H1 (cell line): Measurements from ENCODE around the gene CFAP65. TPM values are rescaled to one million over a fixed set of nuclear protein-coding genes. Genes with fewer than 3 reads are reported as not detected.

Experiments used
- CTCF ChIA-PET: fragments of 300-600 bp; sonication (Branson Sonifier 250); formaldehyde crosslinking; loops from one replicate; lab custom pipeline; 2021; ENCODE audit not compliant: partially characterized antibody; lab: Charles Lee
- POLR2A ChIA-PET: fragments of 300-600 bp; sonication (Branson Sonifier 250); formaldehyde crosslinking; loops from one replicate; lab custom pipeline; 2021; ENCODE audit warnings: inconsistent platforms; ENCODE audit not compliant: partially characterized antibody; lab: Charles Lee
- DNase-seq, 2 experiments: peaks; one replicate each; pipeline versions ENCODE4 v3.0.0 to v3.0.0-alpha.2; 2010 to 2022; ENCODE audit warnings: low spot score in 2 of 2, low read depth in 1 of 2, mixed read lengths in 1 of 2
- FAIRE-seq: peaks from 2 replicates; lab custom pipeline; 2011; peaks lifted over from hg19 to GRCh38; lab: Jason Lieb, UNC
- H2AFZ ChIP-seq: 2 replicates; pipeline ENCODE4 v1.8.1; 2012; ENCODE audit warnings: low read length, inconsistent platforms
- H2AK5ac ChIP-seq: 2 replicates; pipeline ENCODE4 v1.6.1; 2013; ENCODE audit warnings: low read depth, low read length
- H2BK120ac ChIP-seq: replicated peaks from 2 replicates; pipeline ENCODE3; 2013; ENCODE audit warnings: low read depth, low read length, inconsistent platforms
- H2BK12ac ChIP-seq: 2 replicates; pipeline ENCODE4 v1.6.1; 2013; ENCODE audit warnings: low read depth, low read length
- H2BK15ac ChIP-seq: 2 replicates; pipeline ENCODE4 v1.6.1; 2013; ENCODE audit warnings: low read length
- H2BK20ac ChIP-seq: 2 replicates; pipeline ENCODE4 v1.6.1; 2013; ENCODE audit warnings: low read length
- H2BK5ac ChIP-seq: 2 replicates; pipeline ENCODE4 v1.6.1; 2013; ENCODE audit warnings: low read depth, low read length
- H3K14ac ChIP-seq: 2 replicates; pipeline ENCODE4 v1.6.1; 2013; ENCODE audit warnings: inconsistent platforms; ENCODE audit not compliant: insufficient read length
- H3K18ac ChIP-seq: 2 replicates; pipeline ENCODE4 v1.6.1; 2013; ENCODE audit warnings: low read length; ENCODE audit errors: extremely low read depth
- H3K23ac ChIP-seq: 2 replicates; pipeline ENCODE4 v1.6.1; 2013; ENCODE audit warnings: inconsistent platforms; ENCODE audit not compliant: insufficient read length
- H3K23me2 ChIP-seq: 2 replicates; pipeline ENCODE4 v1.6.1; 2013; ENCODE audit warnings: low read depth, low read length
- H3K27ac ChIP-seq: 2 replicates; pipeline ENCODE4 v1.6.1; 2011; ENCODE audit warnings: low read depth, low read length, inconsistent platforms
- H3K27me3 ChIP-seq, 4 experiments: replicated peaks in 1 of 4; 1 replicate in 1 of 4; 2 replicates in 3 of 4; pipeline versions ENCODE4 v1.6.1 to v1.8.1; 2011 to 2013; ENCODE audit warnings: low read length in 3 of 4, mild to moderate bottlenecking in 3 of 4, inconsistent platforms in 2 of 4, mixed read lengths in 2 of 4, moderate library complexity in 1 of 4; ENCODE audit not compliant: control insufficient read depth in 3 of 4, insufficient read depth in 3 of 4; ENCODE audit errors: extremely low read depth in 1 of 4
- H3K36me3 ChIP-seq, 4 experiments: 2 replicates each; pipeline versions ENCODE4 v1.6.1 to v1.8.1; 2011 to 2013; ENCODE audit warnings: mild to moderate bottlenecking in 4 of 4, low read length in 3 of 4, moderate library complexity in 2 of 4, control low read depth in 1 of 4, inconsistent platforms in 1 of 4; ENCODE audit not compliant: insufficient read depth in 4 of 4, control insufficient read depth in 2 of 4
- H3K4ac ChIP-seq: replicated peaks from 2 replicates; pipeline ENCODE3; 2013; ENCODE audit warnings: low read length, low read depth, mixed read lengths, inconsistent platforms; ENCODE audit not compliant: insufficient read length
- H3K4me1 ChIP-seq, 4 experiments: replicated peaks in 1 of 4; 1 replicate in 1 of 4; 2 replicates in 3 of 4; pipeline versions ENCODE4 v1.6.1 to v1.8.1; 2011 to 2013; ENCODE audit warnings: low read length in 3 of 4, inconsistent platforms in 2 of 4, mixed read lengths in 1 of 4; ENCODE audit not compliant: insufficient read depth in 4 of 4, control insufficient read depth in 3 of 4
- H3K4me2 ChIP-seq, 2 experiments: 2 replicates each; pipeline versions ENCODE4 v1.6.1 to v1.8.1; 2011 to 2013; ENCODE audit warnings: low read depth in 2 of 2, low read length in 2 of 2, control low read depth in 1 of 2, inconsistent platforms in 1 of 2, mild to moderate bottlenecking in 1 of 2; ENCODE audit not compliant: insufficient read depth in 1 of 2
- H3K4me3 ChIP-seq, 4 experiments: fragments of 200-600, 300-600 bp in 1 of 4; sonication (generic), shearing (Covaris generic), sonication (Bioruptor Twin) in 1 of 4; 2 replicates each; pipeline versions ENCODE4 v1.5.1 to v1.8.1; 2011 to 2016; ENCODE audit warnings: low read length in 4 of 4, low read depth in 3 of 4, control low read depth in 2 of 4, inconsistent platforms in 2 of 4, mild to moderate bottlenecking in 2 of 4, mixed read lengths in 1 of 4, moderate library complexity in 1 of 4; ENCODE audit not compliant: insufficient read depth in 2 of 4; ENCODE audit errors: extremely low read depth in 1 of 4
- H3K56ac ChIP-seq: replicated peaks from 2 replicates; pipeline ENCODE3; 2013; ENCODE audit warnings: low read depth, mild to moderate bottlenecking, mixed read lengths, low read length, inconsistent platforms; ENCODE audit not compliant: insufficient read length
- H3K79me1 ChIP-seq: 2 replicates; pipeline ENCODE4 v1.6.1; 2013; ENCODE audit warnings: low read depth, low read length, control low read depth
- H3K79me2 ChIP-seq, 2 experiments: 2 replicates each; pipeline versions ENCODE4 v1.6.1 to v1.8.1; 2012 to 2013; ENCODE audit warnings: low read length in 2 of 2, mild to moderate bottlenecking in 2 of 2, inconsistent platforms in 1 of 2; ENCODE audit not compliant: insufficient read depth in 2 of 2, control insufficient read depth in 1 of 2
- H3K9ac ChIP-seq, 4 experiments: replicated peaks in 1 of 4; 1 replicate in 1 of 4; 2 replicates in 3 of 4; pipeline versions ENCODE4 v1.6.1 to v1.8.1; 2011 to 2013; ENCODE audit warnings: low read depth in 3 of 4, low read length in 3 of 4, control low read depth in 2 of 4, mild to moderate bottlenecking in 2 of 4, moderate library complexity in 2 of 4, inconsistent platforms in 1 of 4; ENCODE audit errors: extremely low read depth in 1 of 4
- H3K9me3 ChIP-seq, 2 experiments: 2 replicates each; pipeline versions ENCODE4 v1.6.1 to v1.8.1; 2012 to 2013; ENCODE audit warnings: mild to moderate bottlenecking in 2 of 2, moderate library complexity in 2 of 2, control low read depth in 1 of 2, inconsistent platforms in 1 of 2, low read depth in 1 of 2, low read length in 1 of 2, mixed read lengths in 1 of 2; ENCODE audit not compliant: insufficient read depth in 2 of 2
- H4K20me1 ChIP-seq, 2 experiments: replicated peaks in 1 of 2; 2 replicates each; pipeline versions ENCODE3 to v1.8.1; 2011 to 2013; ENCODE audit warnings: inconsistent platforms in 2 of 2, low read length in 2 of 2, mild to moderate bottlenecking in 1 of 2; ENCODE audit not compliant: insufficient read depth in 2 of 2, control insufficient read depth in 1 of 2
- H4K5ac ChIP-seq: 2 replicates; pipeline ENCODE4 v1.6.1; 2013; ENCODE audit warnings: low read length, low read depth, mixed read lengths, inconsistent platforms; ENCODE audit not compliant: insufficient read length
- H4K8ac ChIP-seq: 2 replicates; pipeline ENCODE4 v1.8.0; 2013; ENCODE audit warnings: mild to moderate bottlenecking, moderate library complexity, low read length, inconsistent platforms; ENCODE audit not compliant: insufficient read depth; ENCODE audit errors: extremely low read depth
- H4K91ac ChIP-seq: replicated peaks from 2 replicates; pipeline ENCODE3; 2013; ENCODE audit warnings: low read length, mixed read lengths, inconsistent platforms; ENCODE audit not compliant: insufficient read length
- CBX8 ChIP-seq: fragments of 300-800, 300-1000 bp; sonication (generic); IDR thresholded peaks from 2 replicates; pipeline ENCODE4 v1.7.1; 2016; ENCODE audit warnings: low read depth, low read length, borderline replicate concordance
- FOSL1 ChIP-seq: IDR thresholded peaks from 2 replicates; pipeline ENCODE4 v1.6.1; 2011; ENCODE audit warnings: mild to moderate bottlenecking, low read depth, low read length, moderate library complexity; ENCODE audit not compliant: insufficient read depth
- HDAC6 ChIP-seq: IDR thresholded peaks from one replicate; pipeline ENCODE4 v1.7.1; 2012; ENCODE audit warnings: low read depth, mild to moderate bottlenecking, inconsistent platforms, low read length, moderate library complexity
- KDM4A ChIP-seq: IDR thresholded peaks from one replicate; pipeline ENCODE4 v1.7.1; 2012; ENCODE audit warnings: low read depth, mild to moderate bottlenecking, moderate library complexity, low read length, inconsistent platforms; ENCODE audit not compliant: severe bottlenecking
- MAFK ChIP-seq: IDR thresholded peaks from 2 replicates; pipeline ENCODE4 v1.6.1; 2012; ENCODE audit warnings: low read depth, mild to moderate bottlenecking, improper control_type of control experiment, low read length
- PHF8 ChIP-seq: fragments of 200-600 bp; sonication (generic); conservative IDR thresholded peaks from 2 replicates; pipeline ENCODE4 v1.7.1; 2012; ENCODE audit warnings: low read depth, mild to moderate bottlenecking, inconsistent platforms, low read length, moderate library complexity
- SRF ChIP-seq: IDR thresholded peaks from 2 replicates; pipeline ENCODE4 v1.6.1; 2011; ENCODE audit warnings: mild to moderate bottlenecking, low read depth, low read length, moderate library complexity
- TCF12 ChIP-seq: IDR thresholded peaks from 2 replicates; pipeline ENCODE4 v1.6.1; 2011; ENCODE audit warnings: low read depth, mild to moderate bottlenecking, low read length
- WGBS, 2 experiments: shearing (Covaris generic) in 1 of 2; methylation state at CpG; one replicate each; pipeline versions ENCODE4 v1.1.6 to v1.1.7; 2013 to 2015; ENCODE audit warnings: low lambda C conversion rate in 2 of 2, mixed read lengths in 2 of 2, inconsistent platforms in 1 of 2, low coverage in 1 of 2, missing lambda C conversion rate in 1 of 2; ENCODE audit not compliant: insufficient replicate concordance in 2 of 2, insufficient coverage in 1 of 2, insufficient read length in 1 of 2; ENCODE audit errors: extremely low coverage in 1 of 2, missing lambda C conversion rate in 1 of 2; 5-methylcytosine and 5-hydroxymethylcytosine counted together
- polyA plus RNA-seq, 7 experiments: library from polyadenylated mRNA; depleted of rRNA in 3 of 7; stranded (reverse) in 5 of 7; unstranded in 2 of 7; fragments of >200 nt in 5 of 7; fragments of 200-250 nt in 2 of 7; gene quantifications; 1 replicate in 5 of 7; 2 replicates in 1 of 7; 4 replicates in 1 of 7; pipeline versions ENCODE4 v1.2.1 to v1.2.3, GENCODE V29; 2011 to 2013; ENCODE audit warnings: missing spikeins in 2 of 7, mixed read lengths in 2 of 7
- total RNA-seq: library from RNA; stranded (reverse); fragmentation: NEBNext Ultra II Directional; extraction: Animal tissue kit (Norgen Biotek cat#: 25700); gene quantifications from 2 replicates; pipeline ENCODE4 v1.2.1, GENCODE V29; 2021
- TF ChIP-seq, protein P1 (sequence below): IDR thresholded peaks from 2 replicates; pipeline ENCODE4 v1.6.1; 2012; ENCODE audit warnings: inconsistent platforms
- TF ChIP-seq, protein P2 (sequence below): IDR thresholded peaks from 2 replicates; pipeline ENCODE4 v1.6.1; 2011; ENCODE audit warnings: low read depth, mild to moderate bottlenecking, low read length; ENCODE audit not compliant: insufficient read depth
- TF ChIP-seq, protein P3 (sequence below): IDR thresholded peaks from 2 replicates; pipeline ENCODE4 v1.6.1; 2012; ENCODE audit warnings: low read length, inconsistent platforms

The CFAP65 gene
- total and polyA plus RNA-seq, 2 of the 8 experiments (the other 6 are each of a cell fraction or from before 2014, with no cell fraction given): 0.19 to 0.45 TPM

DNA sequence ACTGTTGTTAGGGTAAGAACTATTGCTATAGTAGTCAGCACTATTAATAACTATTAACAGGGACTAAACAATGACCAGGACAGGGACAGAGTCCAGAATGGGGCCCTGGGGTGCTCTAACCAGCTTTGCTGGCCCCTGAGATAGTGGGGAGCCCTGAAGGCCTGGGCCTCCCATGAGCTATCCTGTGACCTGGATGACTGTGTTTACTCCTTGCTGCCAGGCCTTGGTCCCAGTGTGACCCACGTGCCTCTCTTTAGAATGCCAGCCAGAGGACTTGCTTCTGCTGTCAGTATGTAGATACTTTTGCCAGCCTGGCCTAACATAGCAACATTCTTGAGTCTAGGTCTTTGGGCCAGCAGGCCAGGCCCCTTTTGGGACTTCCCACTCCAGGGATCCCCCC, 70.4 kb downstream of the CFAP65 start:
- no peak overlapping the region for H3K4ac ChIP-seq
- no peaks in the 10 kb centered on the region for H3K4me1 ChIP-seq
- no peaks in the 10 kb centered on the region for H3K36me3 ChIP-seq
- H2AK5ac ChIP-seq: no peak overlapping the region
- FAIRE-seq (no peak), DNase-seq (no peak)
- H3K4me2 ChIP-seq: no peak overlapping the region
- H3K79me2 ChIP-seq: no peaks in the 10 kb centered on the region
- H2AFZ ChIP-seq: no peak overlapping the region
- ChIA-PET CTCF (interaction anchor here (1.0 to 1.6 kb wide), 5 partner anchors 8 to 149 kb away, joined by 3 to 6 read pairs (median 4); no protein-coding TSS in a partner anchor), POLR2A (no interaction called here)
- H3K23me2 ChIP-seq: no peaks in the 10 kb centered on the region
- H3K23ac ChIP-seq: no peak overlapping the region
- no peak overlapping the region for H2BK20ac ChIP-seq
- no peak overlapping the region for H2BK5ac ChIP-seq
- H3K9ac ChIP-seq: no peak overlapping the region
- H4K8ac ChIP-seq: no peak overlapping the region
- H3K56ac ChIP-seq: no peak overlapping the region
- H3K27ac ChIP-seq: no peak overlapping the region
- H4K20me1 ChIP-seq: peaks cover 2 to 4% of the 10 kb centered on the region in 2 experiments
- H4K5ac ChIP-seq: no peak overlapping the region
- H3K27me3 ChIP-seq: peaks cover 0 to 30% (median 5%) of the 10 kb centered on the region in 4 experiments; a peak in 6 of 7 replicates
- H3K14ac ChIP-seq: no peak overlapping the region
- H3K18ac ChIP-seq: no peak overlapping the region
- H3K4me3 ChIP-seq: no peak overlapping the region
- 50% methylated on average over 1 of the region's 1 CpG; no CpG with 5 or more reads in 1 of the 2 experiments for WGBS, 2 experiments
- H4K91ac ChIP-seq: no peak overlapping the region
- no peak overlapping the region for H2BK12ac ChIP-seq
- H2BK120ac ChIP-seq: no peak overlapping the region
- H3K79me1 ChIP-seq: no peaks in the 10 kb centered on the region
- H3K9me3 ChIP-seq: no peaks in the 10 kb centered on the region
- no peak overlapping the region for H2BK15ac ChIP-seq
- no peak for TF ChIP-seq PHF8
- TF ChIP-seq, protein P1, sequence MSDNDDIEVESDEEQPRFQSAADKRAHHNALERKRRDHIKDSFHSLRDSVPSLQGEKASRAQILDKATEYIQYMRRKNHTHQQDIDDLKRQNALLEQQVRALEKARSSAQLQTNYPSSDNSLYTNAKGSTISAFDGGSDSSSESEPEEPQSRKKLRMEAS: no peak
- TF ChIP-seq SRF: no peak
- TF ChIP-seq FOSL1: no peak
- TF ChIP-seq KDM4A: no peak
- TF ChIP-seq TCF12: no peak
- TF ChIP-seq HDAC6: no peak
- no peak for TF ChIP-seq MAFK
- TF ChIP-seq, protein P2, sequence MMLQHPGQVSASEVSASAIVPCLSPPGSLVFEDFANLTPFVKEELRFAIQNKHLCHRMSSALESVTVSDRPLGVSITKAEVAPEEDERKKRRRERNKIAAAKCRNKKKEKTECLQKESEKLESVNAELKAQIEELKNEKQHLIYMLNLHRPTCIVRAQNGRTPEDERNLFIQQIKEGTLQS: no peak
- TF ChIP-seq, protein P3, sequence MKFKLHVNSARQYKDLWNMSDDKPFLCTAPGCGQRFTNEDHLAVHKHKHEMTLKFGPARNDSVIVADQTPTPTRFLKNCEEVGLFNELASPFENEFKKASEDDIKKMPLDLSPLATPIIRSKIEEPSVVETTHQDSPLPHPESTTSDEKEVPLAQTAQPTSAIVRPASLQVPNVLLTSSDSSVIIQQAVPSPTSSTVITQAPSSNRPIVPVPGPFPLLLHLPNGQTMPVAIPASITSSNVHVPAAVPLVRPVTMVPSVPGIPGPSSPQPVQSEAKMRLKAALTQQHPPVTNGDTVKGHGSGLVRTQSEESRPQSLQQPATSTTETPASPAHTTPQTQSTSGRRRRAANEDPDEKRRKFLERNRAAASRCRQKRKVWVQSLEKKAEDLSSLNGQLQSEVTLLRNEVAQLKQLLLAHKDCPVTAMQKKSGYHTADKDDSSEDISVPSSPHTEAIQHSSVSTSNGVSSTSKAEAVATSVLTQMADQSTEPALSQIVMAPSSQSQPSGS: no peak
- no peak for TF ChIP-seq CBX8
